H1 (cell line): ENCODE measurements around the gene MMAA. TPM values are rescaled to one million over a fixed set of nuclear protein-coding genes. Genes with fewer than 3 reads are reported as not detected.
A peak's percentile ranks its signal among the peaks of the same experiment; 100 is the strongest.

Experiments used
- CTCF ChIA-PET: fragments of 300-600 bp; sonication (Branson Sonifier 250); formaldehyde crosslinking; loops from one replicate; lab custom pipeline; 2021; ENCODE audit not compliant: partially characterized antibody; lab: Charles Lee
- POLR2A ChIA-PET: fragments of 300-600 bp; sonication (Branson Sonifier 250); formaldehyde crosslinking; loops from one replicate; lab custom pipeline; 2021; ENCODE audit warnings: inconsistent platforms; ENCODE audit not compliant: partially characterized antibody; lab: Charles Lee
- DNase-seq, 2 experiments: peaks; one replicate each; pipeline versions ENCODE4 v3.0.0 to v3.0.0-alpha.2; 2010 to 2022; ENCODE audit warnings: low spot score in 2 of 2, low read depth in 1 of 2, mixed read lengths in 1 of 2
- FAIRE-seq: peaks from 2 replicates; lab custom pipeline; 2011; peaks lifted over from hg19 to GRCh38; lab: Jason Lieb, UNC
- H2AFZ ChIP-seq: 2 replicates; pipeline ENCODE4 v1.8.1; 2012; ENCODE audit warnings: low read length, inconsistent platforms
- H2AK5ac ChIP-seq: 2 replicates; pipeline ENCODE4 v1.6.1; 2013; ENCODE audit warnings: low read depth, low read length
- H2BK120ac ChIP-seq: replicated peaks from 2 replicates; pipeline ENCODE3; 2013; ENCODE audit warnings: low read depth, low read length, inconsistent platforms
- H2BK12ac ChIP-seq: 2 replicates; pipeline ENCODE4 v1.6.1; 2013; ENCODE audit warnings: low read depth, low read length
- H2BK15ac ChIP-seq: 2 replicates; pipeline ENCODE4 v1.6.1; 2013; ENCODE audit warnings: low read length
- H2BK20ac ChIP-seq: 2 replicates; pipeline ENCODE4 v1.6.1; 2013; ENCODE audit warnings: low read length
- H2BK5ac ChIP-seq: 2 replicates; pipeline ENCODE4 v1.6.1; 2013; ENCODE audit warnings: low read depth, low read length
- H3K14ac ChIP-seq: 2 replicates; pipeline ENCODE4 v1.6.1; 2013; ENCODE audit warnings: inconsistent platforms; ENCODE audit not compliant: insufficient read length
- H3K18ac ChIP-seq: 2 replicates; pipeline ENCODE4 v1.6.1; 2013; ENCODE audit warnings: low read length; ENCODE audit errors: extremely low read depth
- H3K23ac ChIP-seq: 2 replicates; pipeline ENCODE4 v1.6.1; 2013; ENCODE audit warnings: inconsistent platforms; ENCODE audit not compliant: insufficient read length
- H3K23me2 ChIP-seq: 2 replicates; pipeline ENCODE4 v1.6.1; 2013; ENCODE audit warnings: low read depth, low read length
- H3K27ac ChIP-seq: 2 replicates; pipeline ENCODE4 v1.6.1; 2011; ENCODE audit warnings: low read depth, low read length, inconsistent platforms
- H3K27me3 ChIP-seq, 4 experiments: replicated peaks in 1 of 4; 1 replicate in 1 of 4; 2 replicates in 3 of 4; pipeline versions ENCODE4 v1.6.1 to v1.8.1; 2011 to 2013; ENCODE audit warnings: low read length in 3 of 4, mild to moderate bottlenecking in 3 of 4, inconsistent platforms in 2 of 4, mixed read lengths in 2 of 4, moderate library complexity in 1 of 4; ENCODE audit not compliant: control insufficient read depth in 3 of 4, insufficient read depth in 3 of 4; ENCODE audit errors: extremely low read depth in 1 of 4
- H3K36me3 ChIP-seq, 4 experiments: 2 replicates each; pipeline versions ENCODE4 v1.6.1 to v1.8.1; 2011 to 2013; ENCODE audit warnings: mild to moderate bottlenecking in 4 of 4, low read length in 3 of 4, moderate library complexity in 2 of 4, control low read depth in 1 of 4, inconsistent platforms in 1 of 4; ENCODE audit not compliant: insufficient read depth in 4 of 4, control insufficient read depth in 2 of 4
- H3K4ac ChIP-seq: replicated peaks from 2 replicates; pipeline ENCODE3; 2013; ENCODE audit warnings: low read length, low read depth, mixed read lengths, inconsistent platforms; ENCODE audit not compliant: insufficient read length
- H3K4me1 ChIP-seq, 4 experiments: replicated peaks in 1 of 4; 1 replicate in 1 of 4; 2 replicates in 3 of 4; pipeline versions ENCODE4 v1.6.1 to v1.8.1; 2011 to 2013; ENCODE audit warnings: low read length in 3 of 4, inconsistent platforms in 2 of 4, mixed read lengths in 1 of 4; ENCODE audit not compliant: insufficient read depth in 4 of 4, control insufficient read depth in 3 of 4
- H3K4me2 ChIP-seq, 2 experiments: 2 replicates each; pipeline versions ENCODE4 v1.6.1 to v1.8.1; 2011 to 2013; ENCODE audit warnings: low read depth in 2 of 2, low read length in 2 of 2, control low read depth in 1 of 2, inconsistent platforms in 1 of 2, mild to moderate bottlenecking in 1 of 2; ENCODE audit not compliant: insufficient read depth in 1 of 2
- H3K4me3 ChIP-seq, 4 experiments: fragments of 200-600, 300-600 bp in 1 of 4; sonication (generic), shearing (Covaris generic), sonication (Bioruptor Twin) in 1 of 4; 2 replicates each; pipeline versions ENCODE4 v1.5.1 to v1.8.1; 2011 to 2016; ENCODE audit warnings: low read length in 4 of 4, low read depth in 3 of 4, control low read depth in 2 of 4, inconsistent platforms in 2 of 4, mild to moderate bottlenecking in 2 of 4, mixed read lengths in 1 of 4, moderate library complexity in 1 of 4; ENCODE audit not compliant: insufficient read depth in 2 of 4; ENCODE audit errors: extremely low read depth in 1 of 4
- H3K56ac ChIP-seq: replicated peaks from 2 replicates; pipeline ENCODE3; 2013; ENCODE audit warnings: low read depth, mild to moderate bottlenecking, mixed read lengths, low read length, inconsistent platforms; ENCODE audit not compliant: insufficient read length
- H3K79me1 ChIP-seq: 2 replicates; pipeline ENCODE4 v1.6.1; 2013; ENCODE audit warnings: low read depth, low read length, control low read depth
- H3K79me2 ChIP-seq, 2 experiments: 2 replicates each; pipeline versions ENCODE4 v1.6.1 to v1.8.1; 2012 to 2013; ENCODE audit warnings: low read length in 2 of 2, mild to moderate bottlenecking in 2 of 2, inconsistent platforms in 1 of 2; ENCODE audit not compliant: insufficient read depth in 2 of 2, control insufficient read depth in 1 of 2
- H3K9ac ChIP-seq, 4 experiments: replicated peaks in 1 of 4; 1 replicate in 1 of 4; 2 replicates in 3 of 4; pipeline versions ENCODE4 v1.6.1 to v1.8.1; 2011 to 2013; ENCODE audit warnings: low read depth in 3 of 4, low read length in 3 of 4, control low read depth in 2 of 4, mild to moderate bottlenecking in 2 of 4, moderate library complexity in 2 of 4, inconsistent platforms in 1 of 4; ENCODE audit errors: extremely low read depth in 1 of 4
- H3K9me3 ChIP-seq, 2 experiments: 2 replicates each; pipeline versions ENCODE4 v1.6.1 to v1.8.1; 2012 to 2013; ENCODE audit warnings: mild to moderate bottlenecking in 2 of 2, moderate library complexity in 2 of 2, control low read depth in 1 of 2, inconsistent platforms in 1 of 2, low read depth in 1 of 2, low read length in 1 of 2, mixed read lengths in 1 of 2; ENCODE audit not compliant: insufficient read depth in 2 of 2
- H4K20me1 ChIP-seq, 2 experiments: replicated peaks in 1 of 2; 2 replicates each; pipeline versions ENCODE3 to v1.8.1; 2011 to 2013; ENCODE audit warnings: inconsistent platforms in 2 of 2, low read length in 2 of 2, mild to moderate bottlenecking in 1 of 2; ENCODE audit not compliant: insufficient read depth in 2 of 2, control insufficient read depth in 1 of 2
- H4K5ac ChIP-seq: 2 replicates; pipeline ENCODE4 v1.6.1; 2013; ENCODE audit warnings: low read length, low read depth, mixed read lengths, inconsistent platforms; ENCODE audit not compliant: insufficient read length
- H4K8ac ChIP-seq: 2 replicates; pipeline ENCODE4 v1.8.0; 2013; ENCODE audit warnings: mild to moderate bottlenecking, moderate library complexity, low read length, inconsistent platforms; ENCODE audit not compliant: insufficient read depth; ENCODE audit errors: extremely low read depth
- H4K91ac ChIP-seq: replicated peaks from 2 replicates; pipeline ENCODE3; 2013; ENCODE audit warnings: low read length, mixed read lengths, inconsistent platforms; ENCODE audit not compliant: insufficient read length
- POU5F1 ChIP-seq: IDR thresholded peaks from 2 replicates; pipeline ENCODE4 v1.6.1; 2011; ENCODE audit warnings: low read depth, mild to moderate bottlenecking, low read length, moderate library complexity
- RBBP5 ChIP-seq: IDR thresholded peaks from 2 replicates; pipeline ENCODE4 v1.7.1; 2012; ENCODE audit warnings: low read depth, mild to moderate bottlenecking, inconsistent platforms, low read length, moderate library complexity, borderline replicate concordance
- WGBS, 2 experiments: shearing (Covaris generic) in 1 of 2; methylation state at CpG; one replicate each; pipeline versions ENCODE4 v1.1.6 to v1.1.7; 2013 to 2015; ENCODE audit warnings: low lambda C conversion rate in 2 of 2, mixed read lengths in 2 of 2, inconsistent platforms in 1 of 2, low coverage in 1 of 2, missing lambda C conversion rate in 1 of 2; ENCODE audit not compliant: insufficient replicate concordance in 2 of 2, insufficient coverage in 1 of 2, insufficient read length in 1 of 2; ENCODE audit errors: extremely low coverage in 1 of 2, missing lambda C conversion rate in 1 of 2; 5-methylcytosine and 5-hydroxymethylcytosine counted together
- polyA plus RNA-seq, 7 experiments: library from polyadenylated mRNA; depleted of rRNA in 3 of 7; stranded (reverse) in 5 of 7; unstranded in 2 of 7; fragments of >200 nt in 5 of 7; fragments of 200-250 nt in 2 of 7; gene quantifications; 1 replicate in 5 of 7; 2 replicates in 1 of 7; 4 replicates in 1 of 7; pipeline versions ENCODE4 v1.2.1 to v1.2.3, GENCODE V29; 2011 to 2013; ENCODE audit warnings: missing spikeins in 2 of 7, mixed read lengths in 2 of 7
- total RNA-seq: library from RNA; stranded (reverse); fragmentation: NEBNext Ultra II Directional; extraction: Animal tissue kit (Norgen Biotek cat#: 25700); gene quantifications from 2 replicates; pipeline ENCODE4 v1.2.1, GENCODE V29; 2021

Gene MMAA
- total and polyA plus RNA-seq, 2 of the 8 experiments (the other 6 are each of a cell fraction or from before 2014, with no cell fraction given), result 0.98 to 4.9 TPM

DNA sequence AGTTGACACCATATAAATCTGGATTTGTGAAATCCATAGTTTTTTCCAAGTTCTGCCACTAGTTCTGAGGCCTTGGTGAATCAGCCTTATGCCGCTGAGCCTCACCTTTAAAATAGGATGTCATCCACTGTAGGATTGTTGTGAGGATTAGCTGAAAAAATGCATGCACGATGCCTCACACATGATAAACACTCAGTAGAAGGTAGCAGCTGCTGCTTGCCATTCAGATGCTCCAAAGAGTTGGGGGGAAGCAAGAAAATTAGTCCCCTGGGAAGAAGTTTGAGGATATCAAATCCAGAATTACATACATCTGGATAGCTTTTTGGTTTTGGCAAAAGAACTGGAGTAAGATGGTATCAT is 7.4 kb downstream of the MMAA start:
- H3K18ac ChIP-seq, result no peak overlapping the region
- no peak overlapping the region for H3K4me3 ChIP-seq
- no peak overlapping the region for H3K56ac ChIP-seq
- H2BK15ac ChIP-seq, result no peak overlapping the region
- H3K36me3 ChIP-seq, result no peaks in the 10 kb centered on the region
- no peak overlapping the region for H2AFZ ChIP-seq
- H4K5ac ChIP-seq, result no peak overlapping the region
- H3K27ac ChIP-seq, result no peak overlapping the region
- no peak overlapping the region for H4K91ac ChIP-seq
- no peaks in the 10 kb centered on the region for H3K23me2 ChIP-seq
- no peak overlapping the region for H3K23ac ChIP-seq
- H2BK12ac ChIP-seq, result peak overlapping the region; percentile 35; the same call in 1 of the 2 replicates
- 73% methylated on average over 2 of the region's 2 CpGs; no CpG with 5 or more reads in 1 of the 2 experiments for WGBS, 2 experiments
- no peak overlapping the region for H2BK20ac ChIP-seq
- H2BK120ac ChIP-seq, result no peak overlapping the region
- H3K4me1 ChIP-seq, result peaks cover 0 to 4% (median 0%) of the 10 kb centered on the region in 4 experiments; a peak in 1 of 7 replicates
- H3K9me3 ChIP-seq, result peaks cover 2 to 4% of the 10 kb centered on the region in 2 experiments; a peak in 2 of 4 replicates
- H2BK5ac ChIP-seq, result no peak overlapping the region
- no peaks in the 10 kb centered on the region for H3K79me1 ChIP-seq
- H3K4ac ChIP-seq, result no peak overlapping the region
- DNase-seq, result no peak
- no peaks in the 10 kb centered on the region for H3K79me2 ChIP-seq
- CTCF ChIA-PET, result no interaction called here
- no peak for FAIRE-seq
- TF ChIP-seq POU5F1 (no peak), RBBP5 (no peak)
- H3K27me3 ChIP-seq, result no peaks in the 10 kb centered on the region
- H4K8ac ChIP-seq, result no peak overlapping the region
- POLR2A ChIA-PET, result no interaction called here
- H3K4me2 ChIP-seq, result no peak overlapping the region
- no peak overlapping the region for H3K9ac ChIP-seq
- H3K14ac ChIP-seq, result no peak overlapping the region
- H2AK5ac ChIP-seq, result no peak overlapping the region
- no peaks in the 10 kb centered on the region for H4K20me1 ChIP-seq
